Measurements from ENCODE around the gene GALNT16.

DNA sequence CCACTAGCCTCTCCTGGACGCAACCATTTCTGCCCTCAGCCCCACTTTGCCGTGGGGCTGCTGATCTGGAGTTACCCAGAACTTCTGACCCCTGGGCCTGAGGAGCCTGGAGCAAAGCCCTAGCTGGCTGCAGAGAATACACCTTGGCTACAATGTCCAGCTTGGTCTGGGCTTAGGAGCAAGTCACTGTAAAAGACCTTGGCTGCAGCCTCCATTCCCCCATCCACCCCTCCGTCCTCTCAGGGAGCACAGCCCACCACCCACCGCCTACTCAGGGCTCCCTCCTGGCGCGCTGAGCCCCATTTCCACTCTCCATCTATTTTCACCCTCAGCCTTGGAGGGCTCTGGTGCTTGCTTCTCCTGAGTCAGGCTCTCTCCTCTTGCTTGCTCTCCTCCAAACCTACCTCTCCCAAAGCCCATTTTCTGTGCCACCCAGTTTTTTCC is 95.2 kb downstream of the GALNT16 start:
- no peak for TF ChIP-seq EP300 (IDR thresholded peaks at IDR 0.05; ENCODE audit: borderline replicate concordance)
- no peak for TF ChIP-seq TEAD4 (IDR thresholded peaks at IDR 0.05)
- TF ChIP-seq, protein P1, sequence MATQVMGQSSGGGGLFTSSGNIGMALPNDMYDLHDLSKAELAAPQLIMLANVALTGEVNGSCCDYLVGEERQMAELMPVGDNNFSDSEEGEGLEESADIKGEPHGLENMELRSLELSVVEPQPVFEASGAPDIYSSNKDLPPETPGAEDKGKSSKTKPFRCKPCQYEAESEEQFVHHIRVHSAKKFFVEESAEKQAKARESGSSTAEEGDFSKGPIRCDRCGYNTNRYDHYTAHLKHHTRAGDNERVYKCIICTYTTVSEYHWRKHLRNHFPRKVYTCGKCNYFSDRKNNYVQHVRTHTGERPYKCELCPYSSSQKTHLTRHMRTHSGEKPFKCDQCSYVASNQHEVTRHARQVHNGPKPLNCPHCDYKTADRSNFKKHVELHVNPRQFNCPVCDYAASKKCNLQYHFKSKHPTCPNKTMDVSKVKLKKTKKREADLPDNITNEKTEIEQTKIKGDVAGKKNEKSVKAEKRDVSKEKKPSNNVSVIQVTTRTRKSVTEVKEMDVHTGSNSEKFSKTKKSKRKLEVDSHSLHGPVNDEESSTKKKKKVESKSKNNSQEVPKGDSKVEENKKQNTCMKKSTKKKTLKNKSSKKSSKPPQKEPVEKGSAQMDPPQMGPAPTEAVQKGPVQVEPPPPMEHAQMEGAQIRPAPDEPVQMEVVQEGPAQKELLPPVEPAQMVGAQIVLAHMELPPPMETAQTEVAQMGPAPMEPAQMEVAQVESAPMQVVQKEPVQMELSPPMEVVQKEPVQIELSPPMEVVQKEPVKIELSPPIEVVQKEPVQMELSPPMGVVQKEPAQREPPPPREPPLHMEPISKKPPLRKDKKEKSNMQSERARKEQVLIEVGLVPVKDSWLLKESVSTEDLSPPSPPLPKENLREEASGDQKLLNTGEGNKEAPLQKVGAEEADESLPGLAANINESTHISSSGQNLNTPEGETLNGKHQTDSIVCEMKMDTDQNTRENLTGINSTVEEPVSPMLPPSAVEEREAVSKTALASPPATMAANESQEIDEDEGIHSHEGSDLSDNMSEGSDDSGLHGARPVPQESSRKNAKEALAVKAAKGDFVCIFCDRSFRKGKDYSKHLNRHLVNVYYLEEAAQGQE (IDR thresholded peaks at IDR 0.05; ENCODE audit: low read depth), result no peak
- TF ChIP-seq TAF1 (IDR thresholded peaks at IDR 0.05; ENCODE audit: low read depth), result no peak
- TF ChIP-seq, protein P2, sequence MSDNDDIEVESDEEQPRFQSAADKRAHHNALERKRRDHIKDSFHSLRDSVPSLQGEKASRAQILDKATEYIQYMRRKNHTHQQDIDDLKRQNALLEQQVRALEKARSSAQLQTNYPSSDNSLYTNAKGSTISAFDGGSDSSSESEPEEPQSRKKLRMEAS (IDR thresholded peaks at IDR 0.05), result no peak
- TF ChIP-seq YY1 (IDR thresholded peaks at IDR 0.05; ENCODE audit: low read depth), result no peak
- TF ChIP-seq, protein P3, sequence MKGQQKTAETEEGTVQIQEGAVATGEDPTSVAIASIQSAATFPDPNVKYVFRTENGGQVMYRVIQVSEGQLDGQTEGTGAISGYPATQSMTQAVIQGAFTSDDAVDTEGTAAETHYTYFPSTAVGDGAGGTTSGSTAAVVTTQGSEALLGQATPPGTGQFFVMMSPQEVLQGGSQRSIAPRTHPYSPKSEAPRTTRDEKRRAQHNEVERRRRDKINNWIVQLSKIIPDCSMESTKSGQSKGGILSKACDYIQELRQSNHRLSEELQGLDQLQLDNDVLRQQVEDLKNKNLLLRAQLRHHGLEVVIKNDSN (IDR thresholded peaks at IDR 0.05), result no peak
- no peak for TF ChIP-seq ZBTB7A (IDR thresholded peaks at IDR 0.05; ENCODE audit: low read depth)
- TF ChIP-seq NFIC (IDR thresholded peaks at IDR 0.05), result no peak
- TF ChIP-seq CEBPB (IDR thresholded peaks at IDR 0.05), result no peak

All from Ishikawa (cell line).